Neuron (in vitro differentiated cells): ENCODE data around the gene TLR9.
"Not testable (repeated sequence)": the region's sequence is repeated elsewhere in the genome, so short reads cannot be mapped to it uniquely, and the experiment has no call there.

ENCODE experiments used
- H2AFZ ChIP-seq: one replicate; pipeline ENCODE4 v1.6.1; 2013; ENCODE audit warnings: low read depth, mild to moderate bottlenecking, inconsistent platforms, low read length, moderate library complexity
- H3K27me3 ChIP-seq: one replicate; pipeline ENCODE4 v1.6.1; 2013; ENCODE audit warnings: low read length; ENCODE audit not compliant: insufficient read depth
- H3K36me3 ChIP-seq: one replicate; pipeline ENCODE4 v1.6.1; 2013; ENCODE audit warnings: low read length; ENCODE audit not compliant: insufficient read depth
- H3K4me1 ChIP-seq: one replicate; pipeline ENCODE4 v1.6.1; 2013; ENCODE audit warnings: low read length; ENCODE audit not compliant: insufficient read depth
- H3K4me3 ChIP-seq: 2 replicates; pipeline ENCODE4 v1.5.1; 2013; ENCODE audit warnings: mild to moderate bottlenecking, low read length, moderate library complexity
- H3K9me3 ChIP-seq: one replicate; pipeline ENCODE4 v1.6.1; 2013; ENCODE audit warnings: low read length

TLR9 gene, protein sequence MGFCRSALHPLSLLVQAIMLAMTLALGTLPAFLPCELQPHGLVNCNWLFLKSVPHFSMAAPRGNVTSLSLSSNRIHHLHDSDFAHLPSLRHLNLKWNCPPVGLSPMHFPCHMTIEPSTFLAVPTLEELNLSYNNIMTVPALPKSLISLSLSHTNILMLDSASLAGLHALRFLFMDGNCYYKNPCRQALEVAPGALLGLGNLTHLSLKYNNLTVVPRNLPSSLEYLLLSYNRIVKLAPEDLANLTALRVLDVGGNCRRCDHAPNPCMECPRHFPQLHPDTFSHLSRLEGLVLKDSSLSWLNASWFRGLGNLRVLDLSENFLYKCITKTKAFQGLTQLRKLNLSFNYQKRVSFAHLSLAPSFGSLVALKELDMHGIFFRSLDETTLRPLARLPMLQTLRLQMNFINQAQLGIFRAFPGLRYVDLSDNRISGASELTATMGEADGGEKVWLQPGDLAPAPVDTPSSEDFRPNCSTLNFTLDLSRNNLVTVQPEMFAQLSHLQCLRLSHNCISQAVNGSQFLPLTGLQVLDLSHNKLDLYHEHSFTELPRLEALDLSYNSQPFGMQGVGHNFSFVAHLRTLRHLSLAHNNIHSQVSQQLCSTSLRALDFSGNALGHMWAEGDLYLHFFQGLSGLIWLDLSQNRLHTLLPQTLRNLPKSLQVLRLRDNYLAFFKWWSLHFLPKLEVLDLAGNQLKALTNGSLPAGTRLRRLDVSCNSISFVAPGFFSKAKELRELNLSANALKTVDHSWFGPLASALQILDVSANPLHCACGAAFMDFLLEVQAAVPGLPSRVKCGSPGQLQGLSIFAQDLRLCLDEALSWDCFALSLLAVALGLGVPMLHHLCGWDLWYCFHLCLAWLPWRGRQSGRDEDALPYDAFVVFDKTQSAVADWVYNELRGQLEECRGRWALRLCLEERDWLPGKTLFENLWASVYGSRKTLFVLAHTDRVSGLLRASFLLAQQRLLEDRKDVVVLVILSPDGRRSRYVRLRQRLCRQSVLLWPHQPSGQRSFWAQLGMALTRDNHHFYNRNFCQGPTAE

GRCh38 chr3:52225452-52226228 lies at the start of gene TLR9:
TSS of gene TLR9 (minus strand) at chr3:52225645. CDS start at chr3:52225529, 116 bp downstream.
- Histone ChIP-seq H2AFZ (no peak within 1 kb of the TSS), H3K4me3 (no peak within 1 kb of the TSS), H3K27me3 (no peaks in the 10 kb centered on the region), H3K36me3 (peaks cover 17% of the 10 kb centered on the region), H3K9me3 (no peaks in the 10 kb centered on the region), H3K4me1 (no peaks in the 10 kb centered on the region)

DNA sequence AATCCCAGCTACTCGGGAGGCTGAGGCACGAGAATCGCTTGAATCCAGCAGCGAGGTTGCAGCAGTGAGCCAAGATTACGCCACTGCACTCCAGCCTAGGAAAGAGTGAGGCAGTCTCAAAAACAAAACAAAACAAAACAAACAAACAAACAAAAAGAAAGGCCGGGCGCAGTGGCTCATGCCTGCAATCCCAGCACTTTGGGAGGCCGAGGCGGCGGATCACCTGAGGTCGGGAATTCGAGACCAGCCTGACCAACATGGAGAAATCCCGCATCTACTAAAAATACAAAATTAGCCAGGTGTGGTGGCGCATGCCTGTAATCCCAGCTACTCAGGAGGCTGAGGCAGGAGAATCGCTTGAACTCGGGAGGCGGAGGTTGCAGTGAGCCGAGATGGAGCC lies 49.3 kb upstream of the TLR9 start:
- peaks cover 27% of the 10 kb centered on the region for H3K4me1 ChIP-seq
- H3K9me3 ChIP-seq, H3K4me3 ChIP-seq, H3K27me3 ChIP-seq, H2AFZ ChIP-seq: not testable (repeated sequence)
- peaks cover 46% of the 10 kb centered on the region for H3K36me3 ChIP-seq

GRCh38 chr3:52272831-52273230 lies 47.4 kb upstream of the TLR9 start:
- Histone ChIP-seq H3K4me1 (peaks cover 17% of the 10 kb centered on the region), H2AFZ (no peak overlapping the region), H3K27me3 (no peaks in the 10 kb centered on the region), H3K4me3 (no peak overlapping the region), H3K9me3 (no peaks in the 10 kb centered on the region), H3K36me3 (peaks cover 64% of the 10 kb centered on the region)

GRCh38 chr3:52272172-52272571 lies 46.7 kb upstream of the TLR9 start:
- peaks cover 14% of the 10 kb centered on the region for H3K4me1 ChIP-seq
- not testable (repeated sequence) for H3K9me3 ChIP-seq, H3K27me3 ChIP-seq, H3K4me3 ChIP-seq, H2AFZ ChIP-seq
- H3K36me3 ChIP-seq: peaks cover 70% of the 10 kb centered on the region

- H3K27me3 ChIP-seq: no peaks in the 10 kb centered on the region
- H3K4me1 ChIP-seq: no peaks in the 10 kb centered on the region
- H3K36me3 ChIP-seq: peaks cover 84% of the 10 kb centered on the region
- H2AFZ ChIP-seq: no peak overlapping the region
- H3K4me3 ChIP-seq: no peak overlapping the region
- no peaks in the 10 kb centered on the region for H3K9me3 ChIP-seq
These were observed 44.9 kb upstream of the TLR9 start for GRCh38 chr3:52270252-52270754.

DNA sequence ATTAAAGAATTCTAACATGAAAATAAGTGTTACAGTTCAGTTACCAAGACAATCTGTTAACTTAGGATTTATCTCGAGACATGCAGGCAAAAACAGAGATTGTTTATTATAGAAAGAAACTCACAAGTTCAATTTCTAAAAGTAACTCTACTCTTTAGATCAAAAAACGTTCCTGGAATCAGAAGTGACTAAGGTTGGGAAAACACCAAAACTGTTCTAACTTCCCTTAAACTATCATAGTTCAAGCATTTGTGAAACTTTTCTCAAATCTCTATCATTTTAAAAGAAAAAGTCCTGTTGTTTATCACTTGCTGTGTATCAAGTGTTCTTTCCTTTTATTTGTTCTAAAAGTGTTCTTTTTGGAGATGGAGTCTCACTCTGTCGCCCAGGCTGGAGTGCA lies 44.3 kb upstream of the TLR9 start:
- H3K9me3 ChIP-seq: no peaks in the 10 kb centered on the region
- no peaks in the 10 kb centered on the region for H3K27me3 ChIP-seq
- no peak overlapping the region for H2AFZ ChIP-seq
- no peaks in the 10 kb centered on the region for H3K4me1 ChIP-seq
- H3K36me3 ChIP-seq: peaks cover 86% of the 10 kb centered on the region
- no peak overlapping the region for H3K4me3 ChIP-seq

GRCh38 chr3:52268036-52268435 lies 42.6 kb upstream of the TLR9 start:
- Histone ChIP-seq H3K9me3 (no peaks in the 10 kb centered on the region), H3K4me1 (no peaks in the 10 kb centered on the region), H3K27me3 (no peaks in the 10 kb centered on the region), H3K36me3 (peaks cover 89% of the 10 kb centered on the region), H3K4me3 (no peak overlapping the region), H2AFZ (no peak overlapping the region)

DNA sequence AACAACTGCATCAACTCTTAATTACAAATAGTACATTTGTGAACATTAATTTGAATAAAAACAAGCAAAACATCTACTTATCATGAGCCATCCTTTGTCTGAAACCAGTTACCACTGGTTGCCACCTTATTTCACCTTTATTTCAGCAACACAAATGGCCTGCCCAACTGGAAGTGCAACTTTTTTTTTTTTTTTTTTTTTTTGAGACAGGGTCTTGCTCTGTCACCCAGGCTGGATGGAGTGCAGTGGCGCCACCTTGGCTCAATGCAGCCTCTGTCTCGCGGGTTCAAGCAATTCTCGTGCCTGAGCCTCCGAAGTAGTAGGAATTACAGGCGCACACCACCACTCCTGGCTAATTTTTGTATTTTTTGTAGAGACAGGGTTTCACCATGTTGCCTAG lies 39.9 kb upstream of the TLR9 start:
- Histone ChIP-seq H3K4me3 (no peak overlapping the region), H3K9me3 (no peaks in the 10 kb centered on the region), H2AFZ (no peak overlapping the region), H3K4me1 (no peaks in the 10 kb centered on the region), H3K27me3 (no peaks in the 10 kb centered on the region), H3K36me3 (peaks cover 93% of the 10 kb centered on the region)

- Histone ChIP-seq H2AFZ (no peak overlapping the region), H3K27me3 (no peaks in the 10 kb centered on the region), H3K9me3 (no peaks in the 10 kb centered on the region), H3K36me3 (peaks cover 92% of the 10 kb centered on the region), H3K4me3 (no peak overlapping the region), H3K4me1 (no peaks in the 10 kb centered on the region)
These were observed 37.0 kb upstream of the TLR9 start for GRCh38 chr3:52262447-52262846.

- H2AFZ ChIP-seq: no peak overlapping the region
- H3K27me3 ChIP-seq: no peaks in the 10 kb centered on the region
- H3K4me1 ChIP-seq: no peaks in the 10 kb centered on the region
- no peaks in the 10 kb centered on the region for H3K9me3 ChIP-seq
- H3K4me3 ChIP-seq: no peak overlapping the region
- peaks cover 96% of the 10 kb centered on the region for H3K36me3 ChIP-seq
These were observed 34.0 kb upstream of the TLR9 start for GRCh38 chr3:52259448-52259847.

DNA sequence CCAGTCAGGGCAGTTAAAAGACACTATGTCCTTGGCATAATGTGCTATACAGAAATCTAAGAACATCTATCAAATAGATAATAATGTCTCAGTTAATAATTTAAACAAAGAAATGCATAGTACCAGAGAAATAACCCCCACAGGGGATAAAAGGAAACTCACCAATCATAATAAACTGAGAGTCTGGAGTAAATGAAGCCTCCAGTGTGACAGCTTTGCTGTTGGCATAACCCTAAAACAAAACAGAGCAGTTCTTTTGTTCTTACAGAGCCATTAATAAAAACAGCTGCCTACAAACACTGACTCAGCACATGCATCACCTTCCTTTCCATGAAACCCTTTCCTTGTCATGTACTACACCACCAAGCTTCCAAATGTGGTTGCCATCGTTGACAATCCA lies 33.6 kb upstream of the TLR9 start:
- peaks cover 95% of the 10 kb centered on the region for H3K36me3 ChIP-seq
- no peak overlapping the region for H3K4me3 ChIP-seq
- H2AFZ ChIP-seq: no peak overlapping the region
- H3K4me1 ChIP-seq: no peaks in the 10 kb centered on the region
- no peaks in the 10 kb centered on the region for H3K27me3 ChIP-seq
- H3K9me3 ChIP-seq: no peaks in the 10 kb centered on the region

DNA sequence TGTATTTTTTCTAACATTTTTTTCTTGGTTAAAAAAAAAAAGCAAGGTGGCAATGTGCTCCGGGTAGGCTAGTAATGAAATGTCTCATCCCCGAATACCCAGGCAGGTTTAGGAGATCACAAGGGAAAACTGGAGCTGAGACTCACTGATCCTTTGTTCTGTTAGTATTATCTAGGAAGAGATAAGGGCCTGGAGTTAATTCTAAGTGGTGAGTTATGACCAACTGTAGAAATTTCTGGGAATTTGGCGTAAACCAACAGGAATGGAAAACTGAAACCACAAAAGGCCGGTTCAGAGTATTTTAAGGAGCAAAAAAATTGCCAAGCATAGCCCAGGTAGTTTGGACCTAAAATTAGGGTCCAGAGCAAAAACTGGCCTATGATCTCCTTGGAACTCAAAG lies 32.5 kb upstream of the TLR9 start:
- no peak overlapping the region for H3K4me3 ChIP-seq
- H3K9me3 ChIP-seq: no peaks in the 10 kb centered on the region
- H3K27me3 ChIP-seq: no peaks in the 10 kb centered on the region
- peaks cover 95% of the 10 kb centered on the region for H3K36me3 ChIP-seq
- H2AFZ ChIP-seq: no peak overlapping the region
- H3K4me1 ChIP-seq: no peaks in the 10 kb centered on the region
